ENCODE measurements around the gene PAWR.

PAWR gene, protein sequence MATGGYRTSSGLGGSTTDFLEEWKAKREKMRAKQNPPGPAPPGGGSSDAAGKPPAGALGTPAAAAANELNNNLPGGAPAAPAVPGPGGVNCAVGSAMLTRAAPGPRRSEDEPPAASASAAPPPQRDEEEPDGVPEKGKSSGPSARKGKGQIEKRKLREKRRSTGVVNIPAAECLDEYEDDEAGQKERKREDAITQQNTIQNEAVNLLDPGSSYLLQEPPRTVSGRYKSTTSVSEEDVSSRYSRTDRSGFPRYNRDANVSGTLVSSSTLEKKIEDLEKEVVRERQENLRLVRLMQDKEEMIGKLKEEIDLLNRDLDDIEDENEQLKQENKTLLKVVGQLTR

GRCh38 chr12:79690638-79691510 is at the start of gene PAWR:
Gene PAWR, minus strand, starts transcription at chr12:79690964. Its CDS starts 720 bp downstream, at chr12:79690244.
- no peaks in the 10 kb centered on the region for H3K36me3 ChIP-seq (ENCODE audit: insufficient read depth, low read length)
- H2AFZ ChIP-seq (ENCODE audit: low read depth, low read length) = peak within 1 kb of the TSS; percentile 91
- peak within 1 kb of the TSS; percentile 79 for H3K4me3 ChIP-seq (ENCODE audit: low read length)
- H3K27me3 ChIP-seq (ENCODE audit: insufficient read depth, low read length) = no peaks in the 10 kb centered on the region
- H3K9me3 ChIP-seq (ENCODE audit: low read length) = no peaks in the 10 kb centered on the region
- H3K4me1 ChIP-seq (ENCODE audit: insufficient read depth, low read length) = peaks cover 17% of the 10 kb centered on the region

DNA sequence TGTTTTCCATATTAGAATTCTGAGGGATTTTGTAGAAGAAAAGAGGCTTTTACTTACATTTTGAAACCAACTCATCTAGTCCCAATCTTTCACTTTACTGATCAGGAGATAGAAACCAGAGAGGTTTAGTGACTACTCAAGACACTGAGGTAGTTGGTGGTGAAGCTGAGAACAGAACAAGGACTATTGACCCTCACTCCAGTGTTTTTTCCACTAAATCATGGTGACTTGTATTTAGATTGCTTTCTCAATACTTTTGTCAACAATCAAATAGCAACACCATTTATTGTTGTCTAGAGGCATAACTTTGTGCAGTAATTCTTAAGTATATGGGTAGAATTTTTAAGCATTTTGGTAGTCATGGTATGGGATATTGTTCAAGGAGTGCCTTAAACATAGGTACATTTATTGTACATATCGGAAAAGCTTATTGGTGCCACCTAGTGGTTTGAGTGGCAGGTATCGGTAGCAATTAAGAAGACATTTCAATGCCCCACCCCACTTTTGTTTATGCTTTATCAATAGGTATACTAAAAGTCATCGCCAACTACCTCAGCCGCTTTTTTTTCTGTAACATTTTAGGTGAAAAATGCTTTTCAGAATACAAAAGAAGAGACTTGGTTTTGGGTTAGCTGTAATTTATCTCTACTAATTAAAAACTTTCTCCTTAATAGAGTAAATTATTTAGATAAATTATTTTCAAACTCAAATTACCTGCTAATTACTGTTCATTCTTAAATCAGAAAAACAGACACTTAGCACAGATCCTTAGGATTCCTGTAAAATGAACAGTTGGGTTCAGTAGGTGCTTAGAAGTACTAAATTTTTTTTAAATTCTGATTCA is 47.3 kb upstream of the PAWR start:
- Histone ChIP-seq H3K4me1 (ENCODE audit: insufficient read depth, low read length) (no peaks in the 10 kb centered on the region), H3K36me3 (ENCODE audit: insufficient read depth, low read length) (no peaks in the 10 kb centered on the region), H3K4me3 (ENCODE audit: low read length) (no peak overlapping the region), H3K9me3 (ENCODE audit: low read length) (no peaks in the 10 kb centered on the region), H3K27me3 (ENCODE audit: insufficient read depth, low read length) (no peaks in the 10 kb centered on the region), H2AFZ (ENCODE audit: low read depth, low read length) (no peak overlapping the region)

GRCh38 chr12:79732638-79733037 is 41.9 kb upstream of the PAWR start:
- H3K4me1 ChIP-seq (ENCODE audit: insufficient read depth, low read length) = no peaks in the 10 kb centered on the region
- no peaks in the 10 kb centered on the region for H3K9me3 ChIP-seq (ENCODE audit: low read length)
- H3K4me3 ChIP-seq (ENCODE audit: low read length) = no peak overlapping the region
- H2AFZ ChIP-seq (ENCODE audit: low read depth, low read length) = no peak overlapping the region
- H3K36me3 ChIP-seq (ENCODE audit: insufficient read depth, low read length) = no peaks in the 10 kb centered on the region
- no peaks in the 10 kb centered on the region for H3K27me3 ChIP-seq (ENCODE audit: insufficient read depth, low read length)

DNA sequence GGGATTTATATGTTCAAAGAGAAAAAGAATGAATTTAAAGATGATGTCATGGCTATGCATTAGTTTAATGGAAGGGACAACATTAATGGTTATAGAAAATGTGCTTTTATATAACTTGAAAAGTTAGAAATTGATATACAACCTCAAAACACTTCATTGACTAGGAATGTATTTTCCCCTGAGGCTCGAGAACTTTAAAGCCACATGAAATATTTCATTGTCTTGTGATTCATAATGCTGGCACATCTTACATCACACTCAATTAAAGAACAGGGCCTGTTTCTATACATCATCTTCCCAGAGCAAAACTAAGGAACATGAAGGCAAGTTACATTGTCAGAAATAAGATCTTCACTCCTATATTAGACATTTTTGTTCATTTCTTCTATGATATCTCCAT is 35.2 kb upstream of the PAWR start:
- no peak overlapping the region for H3K4me3 ChIP-seq (ENCODE audit: low read length)
- no peak overlapping the region for H2AFZ ChIP-seq (ENCODE audit: low read depth, low read length)
- H3K9me3 ChIP-seq (ENCODE audit: low read length) = no peaks in the 10 kb centered on the region
- no peaks in the 10 kb centered on the region for H3K36me3 ChIP-seq (ENCODE audit: insufficient read depth, low read length)
- no peaks in the 10 kb centered on the region for H3K27me3 ChIP-seq (ENCODE audit: insufficient read depth, low read length)
- H3K4me1 ChIP-seq (ENCODE audit: insufficient read depth, low read length) = no peaks in the 10 kb centered on the region

GRCh38 chr12:79717006-79717405 is 26.2 kb upstream of the PAWR start:
- H2AFZ ChIP-seq (ENCODE audit: low read depth, low read length) = peak overlapping the region; percentile 11
- H3K4me3 ChIP-seq (ENCODE audit: low read length) = no peak overlapping the region
- peaks cover 13% of the 10 kb centered on the region for H3K4me1 ChIP-seq (ENCODE audit: insufficient read depth, low read length)
- no peaks in the 10 kb centered on the region for H3K27me3 ChIP-seq (ENCODE audit: insufficient read depth, low read length)
- H3K9me3 ChIP-seq (ENCODE audit: low read length) = no peaks in the 10 kb centered on the region
- H3K36me3 ChIP-seq (ENCODE audit: insufficient read depth, low read length) = no peaks in the 10 kb centered on the region

DNA sequence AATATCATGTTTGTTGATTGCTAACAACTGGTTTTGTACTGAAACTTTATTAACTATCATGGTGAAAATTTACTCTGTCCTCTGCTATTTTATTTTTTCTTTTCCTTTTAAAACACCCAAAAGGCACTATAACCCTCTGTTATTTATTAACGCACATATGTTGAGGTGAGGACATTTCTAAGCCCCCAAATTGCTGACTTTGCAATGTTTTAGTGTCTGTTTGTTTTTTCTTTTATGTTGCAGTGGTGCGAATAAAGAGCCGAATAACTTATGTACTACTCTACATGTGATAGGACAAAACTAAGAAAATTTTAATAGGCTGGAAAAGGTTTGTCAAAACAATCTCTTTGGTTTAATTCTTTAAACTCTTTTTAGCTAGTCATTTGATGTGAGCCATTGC is 24.5 kb upstream of the PAWR start:
- no peaks in the 10 kb centered on the region for H3K9me3 ChIP-seq (ENCODE audit: low read length)
- H2AFZ ChIP-seq (ENCODE audit: low read depth, low read length) = no peak overlapping the region
- no peaks in the 10 kb centered on the region for H3K27me3 ChIP-seq (ENCODE audit: insufficient read depth, low read length)
- no peak overlapping the region for H3K4me3 ChIP-seq (ENCODE audit: low read length)
- H3K4me1 ChIP-seq (ENCODE audit: insufficient read depth, low read length) = peaks cover 13% of the 10 kb centered on the region
- H3K36me3 ChIP-seq (ENCODE audit: insufficient read depth, low read length) = no peaks in the 10 kb centered on the region

GRCh38 chr12:79710707-79711483 is 20.1 kb upstream of the PAWR start:
- H3K4me1 ChIP-seq (ENCODE audit: insufficient read depth, low read length) = no peaks in the 10 kb centered on the region
- no peaks in the 10 kb centered on the region for H3K27me3 ChIP-seq (ENCODE audit: insufficient read depth, low read length)
- H3K36me3 ChIP-seq (ENCODE audit: insufficient read depth, low read length) = no peaks in the 10 kb centered on the region
- H3K9me3 ChIP-seq (ENCODE audit: low read length) = no peaks in the 10 kb centered on the region
- H3K4me3 ChIP-seq (ENCODE audit: low read length) = no peak overlapping the region
- H2AFZ ChIP-seq (ENCODE audit: low read depth, low read length) = no peak overlapping the region

- H2AFZ ChIP-seq (ENCODE audit: low read depth, low read length) = no peak overlapping the region
- H3K4me1 ChIP-seq (ENCODE audit: insufficient read depth, low read length) = no peaks in the 10 kb centered on the region
- H3K27me3 ChIP-seq (ENCODE audit: insufficient read depth, low read length) = no peaks in the 10 kb centered on the region
- no peaks in the 10 kb centered on the region for H3K9me3 ChIP-seq (ENCODE audit: low read length)
- no peak overlapping the region for H3K4me3 ChIP-seq (ENCODE audit: low read length)
- no peaks in the 10 kb centered on the region for H3K36me3 ChIP-seq (ENCODE audit: insufficient read depth, low read length)
These were observed 17.1 kb upstream of the PAWR start for GRCh38 chr12:79707830-79708229.

- no peaks in the 10 kb centered on the region for H3K4me1 ChIP-seq (ENCODE audit: insufficient read depth, low read length)
- no peak overlapping the region for H3K4me3 ChIP-seq (ENCODE audit: low read length)
- no peaks in the 10 kb centered on the region for H3K27me3 ChIP-seq (ENCODE audit: insufficient read depth, low read length)
- no peak overlapping the region for H2AFZ ChIP-seq (ENCODE audit: low read depth, low read length)
- no peaks in the 10 kb centered on the region for H3K36me3 ChIP-seq (ENCODE audit: insufficient read depth, low read length)
- no peaks in the 10 kb centered on the region for H3K9me3 ChIP-seq (ENCODE audit: low read length)
These were observed 15.9 kb upstream of the PAWR start for GRCh38 chr12:79706676-79707075.

DNA sequence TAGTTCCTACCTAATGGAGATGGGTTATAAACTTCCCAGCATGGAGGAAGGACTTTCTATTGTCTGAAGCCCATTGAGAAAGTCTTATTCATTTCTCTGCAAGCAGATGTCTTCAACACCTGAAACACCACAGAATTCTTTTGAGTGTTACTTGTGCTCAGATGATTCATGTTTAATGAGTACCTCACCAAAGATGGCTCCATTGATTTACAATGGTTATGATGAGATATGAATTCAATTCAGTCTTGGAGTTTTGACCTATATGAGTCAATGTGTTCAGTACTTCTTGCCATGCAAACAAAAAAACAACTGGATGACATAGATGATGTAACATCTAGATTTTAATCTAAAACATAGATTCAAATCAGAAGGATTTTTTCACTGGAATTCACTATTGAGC is 15.4 kb upstream of the PAWR start:
- H3K27me3 ChIP-seq (ENCODE audit: insufficient read depth, low read length) = no peaks in the 10 kb centered on the region
- H3K36me3 ChIP-seq (ENCODE audit: insufficient read depth, low read length) = no peaks in the 10 kb centered on the region
- H3K4me3 ChIP-seq (ENCODE audit: low read length) = no peak overlapping the region
- no peak overlapping the region for H2AFZ ChIP-seq (ENCODE audit: low read depth, low read length)
- H3K4me1 ChIP-seq (ENCODE audit: insufficient read depth, low read length) = no peaks in the 10 kb centered on the region
- H3K9me3 ChIP-seq (ENCODE audit: low read length) = no peaks in the 10 kb centered on the region

GRCh38 chr12:79698966-79699365 is 8.2 kb upstream of the PAWR start:
- Histone ChIP-seq H3K36me3 (ENCODE audit: insufficient read depth, low read length) (no peaks in the 10 kb centered on the region), H3K4me3 (ENCODE audit: low read length) (no peak overlapping the region), H3K4me1 (ENCODE audit: insufficient read depth, low read length) (no peaks in the 10 kb centered on the region), H2AFZ (ENCODE audit: low read depth, low read length) (no peak overlapping the region), H3K9me3 (ENCODE audit: low read length) (no peaks in the 10 kb centered on the region), H3K27me3 (ENCODE audit: insufficient read depth, low read length) (no peaks in the 10 kb centered on the region)

GRCh38 chr12:79696416-79696815 is 5.7 kb upstream of the PAWR start:
- Histone ChIP-seq H3K4me3 (ENCODE audit: low read length) (no peak overlapping the region), H3K36me3 (ENCODE audit: insufficient read depth, low read length) (no peaks in the 10 kb centered on the region), H3K9me3 (ENCODE audit: low read length) (no peaks in the 10 kb centered on the region), H2AFZ (ENCODE audit: low read depth, low read length) (no peak overlapping the region), H3K4me1 (ENCODE audit: insufficient read depth, low read length) (peaks cover 4% of the 10 kb centered on the region), H3K27me3 (ENCODE audit: insufficient read depth, low read length) (no peaks in the 10 kb centered on the region)
